GM12873 (cell line): Measurements from ENCODE around the gene OR11H7.

Experiments used
- CTCF ChIP-seq: IDR thresholded peaks from 2 replicates; pipeline ENCODE4 v1.5.1; 2012; ENCODE audit warnings: low read depth, mild to moderate bottlenecking, moderate library complexity, low read length, control low read depth; ENCODE audit not compliant: insufficient read depth; ENCODE audit errors: missing control alignments

OR11H7 gene

DNA sequence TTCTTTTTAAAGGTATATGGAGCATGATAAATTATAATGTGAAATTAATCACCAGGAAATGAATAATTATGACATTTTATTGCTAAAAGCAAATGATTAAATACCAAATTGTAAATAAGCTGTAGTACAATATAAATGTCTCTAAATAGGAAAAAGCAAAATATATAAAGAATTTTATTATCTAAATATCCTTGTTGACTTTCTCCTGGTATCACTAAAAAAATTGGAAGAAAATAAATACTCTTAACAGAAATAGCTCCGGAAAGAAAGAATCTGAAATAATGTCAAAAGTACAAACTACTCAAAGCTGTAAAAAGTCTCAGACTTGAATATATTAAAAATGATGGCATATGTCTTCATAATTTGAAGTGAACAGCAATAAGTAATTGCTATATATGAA is at the start of gene OR11H7:
OR11H7 (plus strand) TSS at position 301 of the 400 bp plus-strand sequence.
- no peak for TF ChIP-seq CTCF

DNA sequence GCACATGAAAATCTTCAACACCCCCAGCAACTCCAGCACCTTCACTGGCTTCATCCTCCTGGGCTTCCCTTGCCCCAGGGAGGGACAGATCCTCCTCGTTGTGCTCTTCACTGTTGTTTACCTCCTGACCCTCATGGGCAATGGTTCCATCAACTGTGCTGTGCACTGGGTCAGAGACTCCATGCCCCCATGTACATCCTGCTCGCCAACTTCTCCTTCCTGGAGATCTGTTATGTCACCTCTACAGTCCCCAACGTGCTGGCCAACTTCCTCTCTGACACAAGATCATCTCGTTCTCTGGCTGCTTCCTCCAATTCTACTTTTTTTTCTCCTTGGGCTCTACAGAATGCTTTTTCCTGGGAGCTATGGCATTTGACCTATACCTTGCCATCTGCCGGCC is 49.6 kb upstream of the OR11H7 start:
- TF ChIP-seq CTCF = no peak

DNA sequence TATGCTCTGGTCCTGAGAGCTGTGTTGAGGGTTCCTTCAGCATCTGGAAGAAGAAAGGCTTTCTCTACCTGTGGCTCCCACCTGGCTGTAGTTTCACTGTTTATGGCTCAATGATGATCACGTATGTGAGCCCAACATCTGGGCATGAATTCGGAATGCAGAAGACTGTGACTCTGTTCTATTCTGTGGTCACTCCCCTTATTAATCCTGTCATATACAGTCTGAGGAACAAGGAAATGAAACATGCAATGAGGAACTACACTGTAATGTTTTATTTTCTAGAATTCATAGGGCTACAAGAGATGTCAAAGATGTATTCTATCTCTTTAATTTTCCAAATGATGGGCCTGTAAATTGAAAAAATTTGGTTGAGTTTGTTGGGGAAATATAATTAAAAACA is 48.9 kb upstream of the OR11H7 start:
- TF ChIP-seq CTCF = no peak

DNA sequence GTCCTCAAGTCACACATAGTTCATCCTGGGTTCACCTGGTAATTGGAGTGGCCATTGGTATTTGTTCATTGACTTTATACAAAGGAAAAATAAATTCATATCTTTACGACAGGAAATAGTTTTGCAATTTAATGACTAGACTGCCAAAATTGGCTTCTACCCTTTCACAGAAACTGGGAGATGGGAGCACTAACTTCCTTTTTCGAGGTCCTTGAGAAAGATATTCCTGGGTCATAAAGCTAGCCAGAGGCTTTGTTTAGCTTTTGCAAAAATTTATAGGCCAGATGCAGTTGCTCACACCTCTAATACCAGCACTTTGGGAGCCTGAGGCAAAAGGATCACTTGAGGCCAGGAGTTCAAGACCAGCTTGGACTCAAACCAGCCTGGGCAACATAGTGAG is 48.3 kb upstream of the OR11H7 start:
- no peak for TF ChIP-seq CTCF

DNA sequence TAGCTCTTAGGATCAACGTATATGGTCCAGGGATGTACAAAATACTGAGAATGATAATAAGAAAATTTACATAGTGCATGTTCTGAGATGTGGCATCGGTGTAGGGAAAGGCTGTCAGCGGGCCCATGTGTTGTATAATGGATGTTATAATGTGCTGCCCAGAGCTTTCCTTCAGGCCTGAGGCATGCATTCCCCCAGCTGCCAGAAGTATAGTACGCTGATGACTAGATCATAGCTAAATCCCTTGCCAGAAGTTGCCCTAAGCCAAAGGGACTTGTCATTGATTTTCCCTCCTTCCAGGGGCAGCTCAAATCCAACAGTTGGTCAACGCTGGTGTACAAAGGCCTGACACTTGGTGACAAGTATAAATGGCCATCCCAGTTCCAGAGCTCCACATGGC is 44.6 kb upstream of the OR11H7 start:
- no peak for TF ChIP-seq CTCF

DNA sequence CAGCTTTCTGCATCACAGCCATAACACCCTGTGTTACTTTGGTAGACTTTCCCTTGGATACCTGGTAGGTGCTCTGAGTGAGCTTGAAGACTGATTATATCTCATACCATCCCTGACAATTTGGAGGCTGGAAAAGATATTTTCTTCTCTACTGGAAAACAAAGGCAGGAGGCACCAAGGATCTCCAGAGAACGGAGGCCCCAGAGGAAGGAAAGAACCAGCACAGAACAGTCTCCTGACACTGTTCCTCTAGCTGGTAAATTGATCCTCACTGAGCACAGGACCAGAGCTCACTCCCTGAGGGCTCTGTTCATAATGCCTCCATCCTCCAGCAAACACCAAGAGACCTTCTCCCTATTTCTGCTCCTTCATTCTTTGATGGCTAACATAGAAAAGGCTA is 38.2 kb upstream of the OR11H7 start, which contains the start of gene OR11G2:
OR11G2 (plus strand) TSS at position 301 of the 400 bp plus-strand sequence. CDS start 6,542 bp downstream, outside the sequence.
- no peak for TF ChIP-seq CTCF

GRCh38 chr14:20191396-20191795 is 37.4 kb upstream of the OR11H7 start:
- no peak for TF ChIP-seq CTCF
